Neural progenitor cell (in vitro differentiated cells): ENCODE data around the gene PCCA. TPM values are rescaled to one million over a fixed set of nuclear protein-coding genes. Genes with fewer than 3 reads are reported as not detected.
"Not testable (repeated sequence)": the region's sequence is repeated elsewhere in the genome, so short reads cannot be mapped to it uniquely, and the experiment has no call there.

ENCODE experiments used
- DNase-seq: peaks from one replicate; pipeline ENCODE4 v3.0.0-alpha.2; 2016; ENCODE audit warnings: low spot score
- H2AFZ ChIP-seq: fragments of 200-600 bp; sonication (generic); replicated peaks from 2 replicates; pipeline ENCODE4 v1.6.1; 2016; ENCODE audit warnings: antibody characterized with exemption
- H3F3A ChIP-seq: fragments of 200-600 bp; sonication (generic); 2 replicates; pipeline ENCODE4 v1.6.1; 2016; ENCODE audit warnings: antibody characterized with exemption, low read depth
- H3K27ac ChIP-seq: fragments of 200-600 bp; sonication (generic); 2 replicates; pipeline ENCODE4 v1.5.1; 2016; ENCODE audit warnings: mild to moderate bottlenecking
- H3K27me3 ChIP-seq: fragments of 200-600 bp; sonication (generic); 2 replicates; pipeline ENCODE4 v1.6.1; 2016; ENCODE audit warnings: mild to moderate bottlenecking, moderate library complexity
- H3K36me3 ChIP-seq: fragments of 200-600 bp; sonication (generic); 2 replicates; pipeline ENCODE4 v1.5.1; 2016
- H3K4me1 ChIP-seq: fragments of 200-600 bp; sonication (generic); 2 replicates; pipeline ENCODE4 v1.6.1; 2016; ENCODE audit warnings: mixed run types
- H3K4me2 ChIP-seq: fragments of 200-600 bp; sonication (generic); 2 replicates; pipeline ENCODE4 v1.6.1; 2016
- H3K4me3 ChIP-seq: fragments of 200-600 bp; sonication (generic); 2 replicates; pipeline ENCODE4 v1.5.1; 2016
- H3K79me2 ChIP-seq: fragments of 200-600 bp; sonication (generic); 2 replicates; pipeline ENCODE4 v1.6.1; 2016; ENCODE audit warnings: low read depth
- H3K9ac ChIP-seq: fragments of 200-600 bp; sonication (generic); 2 replicates; pipeline ENCODE4 v1.6.1; 2016
- H3K9me3 ChIP-seq: fragments of 200-600 bp; sonication (generic); 2 replicates; pipeline ENCODE4 v1.5.1; 2016; ENCODE audit warnings: low read depth
- H4K20me1 ChIP-seq: fragments of 200-600 bp; sonication (generic); 2 replicates; pipeline ENCODE4 v1.6.1; 2016; ENCODE audit warnings: low read depth
- H3K27ac Mint-ChIP-seq: 3 replicates; pipeline ENCODE4 v1.8.0; 2021; ENCODE audit warnings: mixed read lengths
- H3K27me3 Mint-ChIP-seq: 2 replicates; pipeline ENCODE4 v1.8.0; 2022; ENCODE audit warnings: low read depth, mild to moderate bottlenecking, inconsistent platforms, moderate library complexity, mixed read lengths; ENCODE audit not compliant: insufficient read depth
- H3K36me3 Mint-ChIP-seq: 3 replicates; pipeline ENCODE4 v1.8.0; 2021; ENCODE audit warnings: mixed read lengths
- H3K4me1 Mint-ChIP-seq: 3 replicates; pipeline ENCODE4 v1.8.0; 2021; ENCODE audit warnings: mixed read lengths
- H3K4me3 Mint-ChIP-seq: 3 replicates; pipeline ENCODE4 v1.8.0; 2021; ENCODE audit warnings: mild to moderate bottlenecking, moderate library complexity, mixed read lengths
- H3K9me3 Mint-ChIP-seq: 3 replicates; pipeline ENCODE4 v1.8.0; 2020; ENCODE audit warnings: mixed read lengths
- EZH2 ChIP-seq: fragments of 200-600 bp; sonication (generic); IDR thresholded peaks from 2 replicates; pipeline ENCODE4 v1.6.1; 2017; ENCODE audit warnings: antibody characterized with exemption, mild to moderate bottlenecking, moderate library complexity
- EZH2phosphoT487 ChIP-seq: fragments of 200-600 bp; sonication (generic); IDR thresholded peaks from 2 replicates; pipeline ENCODE4 v1.6.1; 2017; ENCODE audit warnings: antibody characterized with exemption
- total RNA-seq: library from RNA; depleted of rRNA; stranded (reverse); fragments of >200 nt; gene quantifications from 2 replicates; pipeline ENCODE4 v1.2.3, GENCODE V29; 2015; ENCODE audit warnings: low replicate concordance
- TF ChIP-seq, protein P1 (sequence below): fragments of 200-600 bp; sonication (generic); IDR thresholded peaks from 2 replicates; pipeline ENCODE4 v1.5.1; 2017; ENCODE audit warnings: antibody characterized with exemption, mild to moderate bottlenecking

PCCA gene
- total RNA-seq, 1 donor from 2014 or later, result 60.6 TPM

DNA sequence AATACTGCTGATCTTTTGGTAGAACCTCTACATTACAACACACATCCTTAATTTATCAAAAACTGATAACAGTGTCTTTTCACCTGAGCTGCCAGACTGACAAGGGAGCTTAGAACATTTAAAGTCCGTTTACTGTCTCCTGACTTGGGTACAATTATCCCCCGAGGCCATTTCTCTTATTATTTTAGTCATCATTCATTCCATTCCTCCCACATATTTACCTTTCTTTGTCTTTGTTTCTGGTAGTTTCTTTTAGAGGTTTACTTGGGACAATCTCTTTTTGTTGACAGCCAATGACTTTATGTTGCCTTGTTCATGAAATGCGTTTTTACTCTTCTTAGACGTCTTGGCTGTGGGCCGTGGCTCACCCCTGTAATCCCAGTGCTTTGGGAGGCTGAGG is 186.9 kb downstream of the PCCA start:
- no peak for DNase-seq
- Mint-ChIP-seq H3K27me3 (no peaks in the 10 kb centered on the region), H3K27ac (no peak overlapping the region), H3K36me3 (peaks cover 18% of the 10 kb centered on the region), H3K4me3 (no peak overlapping the region), H3K4me1 (peaks cover 2% of the 10 kb centered on the region), H3K9me3 (no peaks in the 10 kb centered on the region)
- no peaks in the 10 kb centered on the region for H3K27me3 ChIP-seq
- H3K9me3 ChIP-seq, result no peaks in the 10 kb centered on the region
- H3K4me3 ChIP-seq, result no peak overlapping the region
- no peaks in the 10 kb centered on the region for H3K4me1 ChIP-seq
- H4K20me1 ChIP-seq, result no peaks in the 10 kb centered on the region
- no peak overlapping the region for H3K4me2 ChIP-seq
- no peak overlapping the region for H2AFZ ChIP-seq
- no peak overlapping the region for H3K27ac ChIP-seq
- H3F3A ChIP-seq, result no peaks in the 10 kb centered on the region
- TF ChIP-seq EZH2phosphoT487, result no peak
- TF ChIP-seq, protein P1, sequence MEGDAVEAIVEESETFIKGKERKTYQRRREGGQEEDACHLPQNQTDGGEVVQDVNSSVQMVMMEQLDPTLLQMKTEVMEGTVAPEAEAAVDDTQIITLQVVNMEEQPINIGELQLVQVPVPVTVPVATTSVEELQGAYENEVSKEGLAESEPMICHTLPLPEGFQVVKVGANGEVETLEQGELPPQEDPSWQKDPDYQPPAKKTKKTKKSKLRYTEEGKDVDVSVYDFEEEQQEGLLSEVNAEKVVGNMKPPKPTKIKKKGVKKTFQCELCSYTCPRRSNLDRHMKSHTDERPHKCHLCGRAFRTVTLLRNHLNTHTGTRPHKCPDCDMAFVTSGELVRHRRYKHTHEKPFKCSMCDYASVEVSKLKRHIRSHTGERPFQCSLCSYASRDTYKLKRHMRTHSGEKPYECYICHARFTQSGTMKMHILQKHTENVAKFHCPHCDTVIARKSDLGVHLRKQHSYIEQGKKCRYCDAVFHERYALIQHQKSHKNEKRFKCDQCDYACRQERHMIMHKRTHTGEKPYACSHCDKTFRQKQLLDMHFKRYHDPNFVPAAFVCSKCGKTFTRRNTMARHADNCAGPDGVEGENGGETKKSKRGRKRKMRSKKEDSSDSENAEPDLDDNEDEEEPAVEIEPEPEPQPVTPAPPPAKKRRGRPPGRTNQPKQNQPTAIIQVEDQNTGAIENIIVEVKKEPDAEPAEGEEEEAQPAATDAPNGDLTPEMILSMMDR, result no peak
- no peak for TF ChIP-seq EZH2
- H3K9ac ChIP-seq, result no peak overlapping the region
- no peaks in the 10 kb centered on the region for H3K79me2 ChIP-seq
- no peaks in the 10 kb centered on the region for H3K36me3 ChIP-seq

DNA sequence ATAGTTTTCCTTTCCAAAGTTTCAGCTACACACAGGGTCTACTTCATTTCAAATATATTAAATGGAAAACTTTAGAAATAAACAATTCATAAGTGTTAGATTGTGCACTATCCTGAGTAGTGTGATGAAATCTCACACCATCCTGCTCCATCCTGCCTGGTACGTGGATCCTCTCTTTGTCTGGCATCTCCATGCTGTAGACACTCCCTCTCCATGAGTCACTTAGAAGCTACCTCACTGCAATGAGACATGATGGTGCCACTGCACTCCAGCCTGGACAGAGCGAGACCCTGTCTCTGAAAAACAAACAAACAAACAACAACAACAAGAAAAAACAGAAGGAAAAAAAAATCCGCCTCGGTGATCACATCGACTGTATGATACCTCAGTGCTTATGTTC is 191.8 kb downstream of the PCCA start:
- Mint-ChIP-seq H3K4me3 (no peak overlapping the region), H3K36me3 (peaks cover 23% of the 10 kb centered on the region), H3K27me3 (no peaks in the 10 kb centered on the region), H3K4me1 (no peaks in the 10 kb centered on the region), H3K27ac (no peak overlapping the region), H3K9me3 (peaks cover 13% of the 10 kb centered on the region)
- Histone ChIP-seq H2AFZ (no peak overlapping the region), H3K4me2 (no peak overlapping the region), H3K9me3 (no peaks in the 10 kb centered on the region), H3K9ac (no peak overlapping the region), H3K79me2 (no peaks in the 10 kb centered on the region), H3K27ac (no peak overlapping the region), H3K4me1 (no peaks in the 10 kb centered on the region), H4K20me1 (no peaks in the 10 kb centered on the region), H3K27me3 (no peaks in the 10 kb centered on the region), H3F3A (no peaks in the 10 kb centered on the region), H3K36me3 (peaks cover 5% of the 10 kb centered on the region), H3K4me3 (no peak overlapping the region)
- TF ChIP-seq, protein P1, result no peak
- TF ChIP-seq EZH2 (no peak), EZH2phosphoT487 (no peak)
- DNase-seq, result no peak

DNA sequence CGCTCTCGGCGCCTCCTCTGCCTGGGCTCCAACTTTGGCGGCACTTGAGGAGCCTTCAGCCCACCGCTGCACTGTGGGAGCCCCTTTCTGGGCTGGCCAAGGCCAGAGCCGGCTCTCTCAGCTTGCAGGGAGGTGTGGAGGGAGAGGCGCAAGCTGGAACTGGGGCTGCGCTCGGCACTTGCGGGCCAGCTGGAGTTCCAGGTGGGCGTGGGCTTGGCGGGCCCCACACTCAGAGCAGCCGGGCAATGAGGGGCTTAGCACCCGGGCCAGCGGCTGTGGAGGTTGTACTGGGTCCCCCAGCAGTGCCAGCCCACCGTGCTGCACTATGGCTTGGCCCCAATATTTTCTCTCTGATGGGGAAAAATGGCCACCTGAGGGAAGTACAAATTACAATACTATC is 193.4 kb downstream of the PCCA start:
- not testable (repeated sequence) for H3K27ac Mint-ChIP-seq, DNase-seq, H2AFZ ChIP-seq, H3K27me3 Mint-ChIP-seq, H4K20me1 ChIP-seq, H3K4me1 ChIP-seq, H3K79me2 ChIP-seq, H3K36me3 ChIP-seq, H3K4me2 ChIP-seq, H3K9ac ChIP-seq, H3F3A ChIP-seq, H3K9me3 ChIP-seq, H3K4me1 Mint-ChIP-seq, H3K4me3 Mint-ChIP-seq, H3K4me3 ChIP-seq, H3K27me3 ChIP-seq, H3K27ac ChIP-seq
- Mint-ChIP-seq H3K36me3 (peaks cover 22% of the 10 kb centered on the region), H3K9me3 (peaks cover 13% of the 10 kb centered on the region)

DNA sequence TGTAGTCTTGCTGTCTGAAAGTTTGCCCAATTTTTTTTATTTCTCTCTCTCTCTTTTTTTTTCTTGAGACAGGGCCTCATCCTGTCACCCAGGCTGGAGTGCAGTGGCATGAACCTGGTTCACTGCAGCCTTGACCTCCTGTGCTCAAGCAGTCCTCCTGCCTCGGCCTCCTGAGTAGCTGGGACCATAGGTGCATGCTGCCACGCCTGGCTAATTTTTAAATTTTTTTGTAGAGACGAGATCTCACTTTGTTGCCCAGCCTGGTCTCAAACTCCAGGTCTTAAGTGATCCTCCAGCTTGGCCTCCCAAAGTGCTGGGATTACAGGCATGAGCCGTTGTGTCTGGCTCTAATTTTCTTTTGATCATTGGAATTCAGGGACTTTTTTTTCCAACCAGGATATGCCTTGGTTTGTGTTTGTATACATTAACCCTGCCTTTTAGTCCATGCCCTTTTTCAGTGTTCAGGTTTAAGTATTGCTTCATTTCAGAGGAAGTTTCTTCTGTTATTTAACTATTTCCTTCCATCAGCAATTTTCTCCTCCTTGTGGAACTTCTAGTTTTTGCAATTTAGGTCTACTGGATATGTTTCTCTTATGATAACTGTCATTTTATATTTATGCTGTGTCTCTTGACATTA is 201.4 kb downstream of the PCCA start:
- no peak overlapping the region for H3K27ac Mint-ChIP-seq
- H3K36me3 ChIP-seq, result peaks cover 5% of the 10 kb centered on the region
- no peak for TF ChIP-seq EZH2phosphoT487
- TF ChIP-seq EZH2, result no peak
- TF ChIP-seq, protein P1, result no peak

More for the DNA sequence above, 201.4 kb downstream of the PCCA start:
- peaks cover 6% of the 10 kb centered on the region for H3K36me3 Mint-ChIP-seq
- no peak overlapping the region for H3K9ac ChIP-seq
- H3K4me1 Mint-ChIP-seq, result peaks cover 10% of the 10 kb centered on the region
- H3K79me2 ChIP-seq, result no peaks in the 10 kb centered on the region
- peaks cover 2% of the 10 kb centered on the region for H3K27me3 Mint-ChIP-seq
- H3K27ac ChIP-seq, result no peak overlapping the region
- H3K4me3 Mint-ChIP-seq, result no peak overlapping the region
- H2AFZ ChIP-seq, result no peak overlapping the region
- no peaks in the 10 kb centered on the region for H3K27me3 ChIP-seq
- H3F3A ChIP-seq, result no peaks in the 10 kb centered on the region
- no peak overlapping the region for H3K4me2 ChIP-seq
- DNase-seq, result no peak
- H3K4me3 ChIP-seq, result no peak overlapping the region
- no peaks in the 10 kb centered on the region for H4K20me1 ChIP-seq
- H3K9me3 ChIP-seq, result no peaks in the 10 kb centered on the region
- no peaks in the 10 kb centered on the region for H3K4me1 ChIP-seq
- H3K9me3 Mint-ChIP-seq, result peaks cover 3% of the 10 kb centered on the region
